SK-N-SH (cell line): ENCODE data around the gene SBF2. TPM values are rescaled to one million over a fixed set of nuclear protein-coding genes. Genes with fewer than 3 reads are reported as not detected.
A peak's percentile ranks its signal among the peaks of the same experiment; 100 is the strongest.

ENCODE experiments used
- CTCF ChIA-PET: fragments of 300-600, 350-600 bp; formaldehyde crosslinking; extraction: SDS; loops from one replicate; lab custom pipeline; 2021; lab: Yijun Ruan, JAX
- POLR2A ChIA-PET: fragments of 350-600 bp; sonication (Branson Sonifier 250); formaldehyde crosslinking; extraction: SDS; loops from one replicate; lab custom pipeline; 2020; ENCODE audit warnings: antibody characterized with exemption, inconsistent platforms; lab: Yijun Ruan, JAX
- DNase-seq: peaks from one replicate; pipeline ENCODE4 v3.0.0; 2012
- H2AFZ ChIP-seq: fragments of 200-600 bp; sonication (generic); 2 replicates; pipeline ENCODE4 v1.8.1; 2016; ENCODE audit warnings: antibody characterized with exemption, mild to moderate bottlenecking, low read depth
- H3F3A ChIP-seq: fragments of 200-600 bp; sonication (generic); replicated peaks from 2 replicates; pipeline ENCODE3; 2016; ENCODE audit warnings: antibody characterized with exemption, mild to moderate bottlenecking; ENCODE audit not compliant: insufficient read depth
- H3K27ac ChIP-seq, 2 experiments: fragments of 200-500 bp in 1 of 2; fragments of 200-600 bp in 1 of 2; sonication (Bioruptor generic) in 1 of 2; sonication (generic), shearing (Covaris generic) in 1 of 2; 2 replicates each; pipeline versions ENCODE4 v1.5.1 to v1.6.1; 2014 to 2016; ENCODE audit warnings: low read depth in 2 of 2, inconsistent platforms in 1 of 2, low read length in 1 of 2, mild to moderate bottlenecking in 1 of 2, mixed read lengths in 1 of 2
- H3K27me3 ChIP-seq: fragments of 200-600 bp; sonication (generic), shearing (Covaris generic); 2 replicates; pipeline ENCODE4 v1.6.1; 2016; ENCODE audit warnings: mixed run types; ENCODE audit not compliant: insufficient read depth
- H3K36me3 ChIP-seq, 2 experiments: fragments of 200-500 bp in 1 of 2; fragments of 200-600 bp in 1 of 2; sonication (Bioruptor generic) in 1 of 2; sonication (generic) in 1 of 2; replicated peaks in 1 of 2; 2 replicates each; pipeline versions ENCODE3 to v1.5.1; 2014 to 2016; ENCODE audit warnings: low read length in 1 of 2, mild to moderate bottlenecking in 1 of 2; ENCODE audit not compliant: insufficient read depth in 2 of 2, control insufficient read depth in 1 of 2
- H3K4me1 ChIP-seq, 2 experiments: fragments of 200-500 bp in 1 of 2; fragments of 200-600 bp in 1 of 2; sonication (Bioruptor generic) in 1 of 2; sonication (generic), shearing (Covaris generic) in 1 of 2; 2 replicates each; pipeline versions ENCODE4 v1.5.1 to v1.6.1; 2014 to 2016; ENCODE audit warnings: low read depth in 1 of 2, low read length in 1 of 2, mixed run types in 1 of 2; ENCODE audit not compliant: insufficient read depth in 2 of 2, control insufficient read depth in 1 of 2
- H3K4me2 ChIP-seq: fragments of 200-600 bp; sonication (generic), shearing (Covaris generic); 2 replicates; pipeline ENCODE4 v1.6.1; 2017; ENCODE audit warnings: mixed run types
- H3K4me3 ChIP-seq, 2 experiments: fragments of 200-500 bp in 1 of 2; fragments of 200-600 bp in 1 of 2; sonication (Bioruptor generic) in 1 of 2; sonication (generic), shearing (Covaris generic) in 1 of 2; 2 replicates each; pipeline versions ENCODE4 v1.5.1 to v1.8.1; 2014 to 2016; ENCODE audit warnings: low read depth in 2 of 2, inconsistent platforms in 1 of 2, low read length in 1 of 2, mild to moderate bottlenecking in 1 of 2, mixed read lengths in 1 of 2, moderate library complexity in 1 of 2
- H3K79me2 ChIP-seq: fragments of 200-600 bp; sonication (generic); 2 replicates; pipeline ENCODE4 v1.8.1; 2017; ENCODE audit warnings: mild to moderate bottlenecking; ENCODE audit not compliant: insufficient read depth
- H3K9ac ChIP-seq: fragments of 200-600 bp; sonication (generic); 2 replicates; pipeline ENCODE4 v1.6.1; 2017; ENCODE audit warnings: mixed run types
- H3K9me2 ChIP-seq: fragments of 200-600 bp; sonication (generic); 2 replicates; pipeline ENCODE4 v1.6.1; 2017; ENCODE audit warnings: mixed run types
- H3K9me3 ChIP-seq: fragments of 200-600 bp; sonication (generic); 2 replicates; pipeline ENCODE4 v1.6.1; 2017; ENCODE audit warnings: mixed run types, mild to moderate bottlenecking, moderate library complexity
- H4K20me1 ChIP-seq: fragments of 200-600 bp; sonication (generic); 2 replicates; pipeline ENCODE4 v1.6.1; 2017; ENCODE audit warnings: mild to moderate bottlenecking, mixed run types; ENCODE audit not compliant: insufficient read depth
- CHD2 ChIP-seq: fragments of 150-350 bp; IDR thresholded peaks from 2 replicates; pipeline ENCODE4 v1.6.1; 2018; ENCODE audit warnings: low read length; ENCODE audit not compliant: partially characterized antibody
- EP300 ChIP-seq, 2 experiments: IDR thresholded peaks; 2 replicates each; pipeline versions ENCODE4 v1.4.0 to v1.6.1; 2012; ENCODE audit warnings: borderline replicate concordance in 1 of 2, low read depth in 1 of 2, low read length in 1 of 2
- FOSL2 ChIP-seq: IDR thresholded peaks from 2 replicates; pipeline ENCODE4 v1.4.0; 2012; ENCODE audit warnings: low read depth, mild to moderate bottlenecking, moderate library complexity, borderline replicate concordance
- FOXM1 ChIP-seq: IDR thresholded peaks from 2 replicates; pipeline ENCODE4 v1.4.0; 2012; ENCODE audit warnings: low read depth, mild to moderate bottlenecking
- JUND ChIP-seq: IDR thresholded peaks from 2 replicates; pipeline ENCODE4 v1.4.0; 2012
- MEF2A ChIP-seq: IDR thresholded peaks from 2 replicates; pipeline ENCODE4 v1.4.0; 2012; ENCODE audit warnings: low read depth, borderline replicate concordance
- MXI1 ChIP-seq: IDR thresholded peaks from 2 replicates; pipeline ENCODE4 v1.6.1; 2012; ENCODE audit warnings: mild to moderate bottlenecking, low read depth, low read length, improper control_type of control experiment
- NFIC ChIP-seq: IDR thresholded peaks from 2 replicates; pipeline ENCODE4 v1.4.0; 2012; ENCODE audit warnings: borderline replicate concordance
- POLR2AphosphoS5 ChIP-seq: IDR thresholded peaks from 2 replicates; pipeline ENCODE4 v1.6.1; 2012; ENCODE audit warnings: low read depth, low read length
- RXRA ChIP-seq: IDR thresholded peaks from 2 replicates; pipeline ENCODE4 v1.4.0; 2012; ENCODE audit warnings: low read depth, mild to moderate bottlenecking, borderline replicate concordance
- SIN3A ChIP-seq: IDR thresholded peaks from 2 replicates; pipeline ENCODE4 v1.6.1; 2012; ENCODE audit warnings: low read depth, mild to moderate bottlenecking, low read length, moderate library complexity, borderline replicate concordance
- SMC3 ChIP-seq: IDR thresholded peaks from 2 replicates; pipeline ENCODE4 v1.6.1; 2012; ENCODE audit warnings: low read depth, low read length, improper control_type of control experiment
- TAF1 ChIP-seq: IDR thresholded peaks from 2 replicates; pipeline ENCODE4 v1.6.1; 2012; ENCODE audit warnings: low read depth, mild to moderate bottlenecking, low read length, moderate library complexity, borderline replicate concordance
- TCF12 ChIP-seq: IDR thresholded peaks from 2 replicates; pipeline ENCODE4 v1.4.0; 2012
- TEAD4 ChIP-seq: IDR thresholded peaks from 2 replicates; pipeline ENCODE4 v1.4.0; 2012; ENCODE audit warnings: mild to moderate bottlenecking, borderline replicate concordance; ENCODE audit not compliant: insufficient read depth
- YY1 ChIP-seq: IDR thresholded peaks from 2 replicates; pipeline ENCODE4 v1.4.0; 2012; ENCODE audit warnings: low read depth, mild to moderate bottlenecking
- WGBS: methylation state at CpG from one replicate; pipeline ENCODE4 v1.1.6; 2017; ENCODE audit warnings: low lambda C conversion rate; 5-methylcytosine and 5-hydroxymethylcytosine counted together
- polyA plus RNA-seq, 3 experiments: library from polyadenylated mRNA; depleted of rRNA; stranded (reverse); fragments of >200 nt; gene quantifications; 2 replicates each; pipeline ENCODE4 v1.2.3, GENCODE V29; 2012
- TF ChIP-seq, protein P1 (sequence below): IDR thresholded peaks from 2 replicates; pipeline ENCODE4 v1.4.0; 2012; ENCODE audit warnings: low read depth, borderline replicate concordance
- TF ChIP-seq, protein P2 (sequence below): fragments of 200-600 bp; sonication (generic); IDR thresholded peaks from 2 replicates; pipeline ENCODE4 v1.6.1; 2017; ENCODE audit warnings: antibody characterized with exemption, mild to moderate bottlenecking, moderate library complexity
- TF ChIP-seq, protein P3 (sequence below): IDR thresholded peaks from 2 replicates; pipeline ENCODE4 v1.4.0; 2012; ENCODE audit warnings: low read depth
- TF ChIP-seq, protein P4 (sequence below): IDR thresholded peaks from 2 replicates; pipeline ENCODE4 v1.4.0; 2012; ENCODE audit warnings: low read depth, borderline replicate concordance
- TF ChIP-seq, protein P5 (sequence below): IDR thresholded peaks from 2 replicates; pipeline ENCODE4; 2012

Gene SBF2
- polyA plus RNA-seq, 1 of the 3 experiments (the other 2 are of a cell fraction): 23.0 TPM

DNA sequence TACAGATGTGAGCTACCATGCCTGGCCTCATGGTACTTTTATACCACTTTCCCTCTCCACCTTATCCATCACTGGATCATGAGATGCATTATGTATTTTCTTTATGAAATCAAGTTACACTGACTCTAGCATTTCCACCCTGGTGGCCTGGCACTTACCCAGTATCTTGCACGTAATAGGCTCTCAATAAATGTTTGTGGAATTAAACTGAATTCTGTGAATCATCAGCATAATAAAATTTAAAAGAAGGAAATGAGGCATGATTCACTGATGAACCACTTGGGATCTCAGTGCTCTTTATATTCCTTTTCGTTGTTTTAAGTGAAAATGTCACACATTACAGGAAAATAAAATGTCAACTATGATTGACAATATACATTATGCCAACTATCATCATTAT, 35.9 kb upstream of the SBF2 start:
- Histone ChIP-seq H3K27me3 (no peaks in the 10 kb centered on the region), H3K4me3 (no peak overlapping the region), H3K9me3 (no peaks in the 10 kb centered on the region), H3F3A (peaks cover 43% of the 10 kb centered on the region), H3K27ac (peak overlapping the region in 1 of 2 experiments; percentile 75; a peak in 2 of 4 replicates), H2AFZ (no peak overlapping the region), H4K20me1 (no peaks in the 10 kb centered on the region), H3K9ac (no peak overlapping the region), H3K9me2 (no peaks in the 10 kb centered on the region), H3K36me3 (no peaks in the 10 kb centered on the region), H3K4me2 (no peak overlapping the region)
- WGBS: 12% methylated on average over 2 of the region's 2 CpGs
- DNase-seq: no peak
- TF ChIP-seq, protein P1, sequence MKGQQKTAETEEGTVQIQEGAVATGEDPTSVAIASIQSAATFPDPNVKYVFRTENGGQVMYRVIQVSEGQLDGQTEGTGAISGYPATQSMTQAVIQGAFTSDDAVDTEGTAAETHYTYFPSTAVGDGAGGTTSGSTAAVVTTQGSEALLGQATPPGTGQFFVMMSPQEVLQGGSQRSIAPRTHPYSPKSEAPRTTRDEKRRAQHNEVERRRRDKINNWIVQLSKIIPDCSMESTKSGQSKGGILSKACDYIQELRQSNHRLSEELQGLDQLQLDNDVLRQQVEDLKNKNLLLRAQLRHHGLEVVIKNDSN: no peak
- TF ChIP-seq POLR2AphosphoS5 (no peak; the same call in 1 of the 2 replicates), YY1 (no peak), SIN3A (no peak), TCF12 (peak; percentile 57), SMC3 (no peak), NFIC (peak; percentile 58; the same call in 1 of the 2 replicates), TAF1 (no peak), MXI1 (no peak), MEF2A (no peak), TEAD4 (0 out of 2 replicates have a peak, but pooled peaks have one; percentile 26), FOXM1 (0 out of 2 replicates have a peak, but pooled peaks have one; percentile 44), EP300 (IDR thresholded peaks at IDR 0.05; ENCODE audit: borderline replicate concordance in 1 of 2, low read depth in 1 of 2, low read length in 1 of 2) (peak; percentile 21 to 57; a peak in 1 of 4 replicates), FOSL2 (peak; percentile 71; the same call in 1 of the 2 replicates), CHD2 (no peak), RXRA (peak; percentile 21; the same call in 1 of the 2 replicates), JUND (peak; percentile 66)
- TF ChIP-seq, protein P2, sequence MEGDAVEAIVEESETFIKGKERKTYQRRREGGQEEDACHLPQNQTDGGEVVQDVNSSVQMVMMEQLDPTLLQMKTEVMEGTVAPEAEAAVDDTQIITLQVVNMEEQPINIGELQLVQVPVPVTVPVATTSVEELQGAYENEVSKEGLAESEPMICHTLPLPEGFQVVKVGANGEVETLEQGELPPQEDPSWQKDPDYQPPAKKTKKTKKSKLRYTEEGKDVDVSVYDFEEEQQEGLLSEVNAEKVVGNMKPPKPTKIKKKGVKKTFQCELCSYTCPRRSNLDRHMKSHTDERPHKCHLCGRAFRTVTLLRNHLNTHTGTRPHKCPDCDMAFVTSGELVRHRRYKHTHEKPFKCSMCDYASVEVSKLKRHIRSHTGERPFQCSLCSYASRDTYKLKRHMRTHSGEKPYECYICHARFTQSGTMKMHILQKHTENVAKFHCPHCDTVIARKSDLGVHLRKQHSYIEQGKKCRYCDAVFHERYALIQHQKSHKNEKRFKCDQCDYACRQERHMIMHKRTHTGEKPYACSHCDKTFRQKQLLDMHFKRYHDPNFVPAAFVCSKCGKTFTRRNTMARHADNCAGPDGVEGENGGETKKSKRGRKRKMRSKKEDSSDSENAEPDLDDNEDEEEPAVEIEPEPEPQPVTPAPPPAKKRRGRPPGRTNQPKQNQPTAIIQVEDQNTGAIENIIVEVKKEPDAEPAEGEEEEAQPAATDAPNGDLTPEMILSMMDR: no peak
- TF ChIP-seq, protein P3, sequence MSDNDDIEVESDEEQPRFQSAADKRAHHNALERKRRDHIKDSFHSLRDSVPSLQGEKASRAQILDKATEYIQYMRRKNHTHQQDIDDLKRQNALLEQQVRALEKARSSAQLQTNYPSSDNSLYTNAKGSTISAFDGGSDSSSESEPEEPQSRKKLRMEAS: no peak
- TF ChIP-seq, protein P4, sequence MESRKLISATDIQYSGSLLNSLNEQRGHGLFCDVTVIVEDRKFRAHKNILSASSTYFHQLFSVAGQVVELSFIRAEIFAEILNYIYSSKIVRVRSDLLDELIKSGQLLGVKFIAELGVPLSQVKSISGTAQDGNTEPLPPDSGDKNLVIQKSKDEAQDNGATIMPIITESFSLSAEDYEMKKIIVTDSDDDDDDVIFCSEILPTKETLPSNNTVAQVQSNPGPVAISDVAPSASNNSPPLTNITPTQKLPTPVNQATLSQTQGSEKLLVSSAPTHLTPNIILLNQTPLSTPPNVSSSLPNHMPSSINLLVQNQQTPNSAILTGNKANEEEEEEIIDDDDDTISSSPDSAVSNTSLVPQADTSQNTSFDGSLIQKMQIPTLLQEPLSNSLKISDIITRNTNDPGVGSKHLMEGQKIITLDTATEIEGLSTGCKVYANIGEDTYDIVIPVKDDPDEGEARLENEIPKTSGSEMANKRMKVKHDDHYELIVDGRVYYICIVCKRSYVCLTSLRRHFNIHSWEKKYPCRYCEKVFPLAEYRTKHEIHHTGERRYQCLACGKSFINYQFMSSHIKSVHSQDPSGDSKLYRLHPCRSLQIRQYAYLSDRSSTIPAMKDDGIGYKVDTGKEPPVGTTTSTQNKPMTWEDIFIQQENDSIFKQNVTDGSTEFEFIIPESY: no peak
- TF ChIP-seq, protein P5, sequence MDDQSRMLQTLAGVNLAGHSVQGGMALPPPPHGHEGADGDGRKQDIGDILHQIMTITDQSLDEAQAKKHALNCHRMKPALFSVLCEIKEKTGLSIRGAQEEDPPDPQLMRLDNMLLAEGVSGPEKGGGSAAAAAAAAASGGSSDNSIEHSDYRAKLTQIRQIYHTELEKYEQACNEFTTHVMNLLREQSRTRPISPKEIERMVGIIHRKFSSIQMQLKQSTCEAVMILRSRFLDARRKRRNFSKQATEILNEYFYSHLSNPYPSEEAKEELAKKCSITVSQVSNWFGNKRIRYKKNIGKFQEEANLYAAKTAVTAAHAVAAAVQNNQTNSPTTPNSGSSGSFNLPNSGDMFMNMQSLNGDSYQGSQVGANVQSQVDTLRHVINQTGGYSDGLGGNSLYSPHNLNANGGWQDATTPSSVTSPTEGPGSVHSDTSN: peak; percentile 36
- TF ChIP-seq, all 33 proteins: peak for 9
- Histone ChIP-seq H3K4me1 (peaks cover 4 to 37% of the 10 kb centered on the region in 2 experiments), H3K79me2 (no peaks in the 10 kb centered on the region)
- ChIA-PET CTCF (no interaction called here), POLR2A (no interaction called here)
